ENCODE results near the gene OTOP3.

OTOP3 gene

DNA sequence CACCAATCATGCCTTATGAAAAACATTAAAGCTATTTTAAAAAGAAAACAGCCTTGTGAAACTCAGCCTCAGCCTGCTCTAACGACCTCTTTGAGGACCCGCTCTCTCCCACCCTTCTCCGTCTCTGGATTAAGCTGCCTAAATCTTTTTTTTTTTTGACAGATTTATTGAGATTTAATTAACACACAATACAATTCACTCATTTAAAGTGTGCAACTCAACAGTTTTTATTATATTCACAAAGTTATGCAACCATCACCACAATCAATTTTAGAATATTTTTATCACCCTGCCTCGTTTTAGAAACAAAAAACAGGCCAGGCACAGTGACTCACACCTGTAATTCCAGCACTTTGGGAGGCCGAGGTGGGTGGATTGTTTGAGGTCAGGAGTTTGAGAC lies 60.1 kb downstream of the OTOP3 start:
- H3K4me2 ChIP-seq, result no peak overlapping the region
- no peaks in the 10 kb centered on the region for H3K4me1 ChIP-seq (ENCODE audit: low read depth, poor library complexity, severe bottlenecking)
- H3K9ac ChIP-seq, result no peak overlapping the region
- H3K27ac ChIP-seq, result no peak overlapping the region
- H3K79me2 ChIP-seq (ENCODE audit: insufficient read depth, low read depth), result no peaks in the 10 kb centered on the region
- no peak overlapping the region for H2AFZ ChIP-seq (ENCODE audit: low read depth)
- TF ChIP-seq CTCF (conservative IDR thresholded peaks at IDR 0.05; ENCODE audit: low read depth, low read length), result no peak
- H3K4me3 ChIP-seq (IDR thresholded peaks at IDR 0.05; ENCODE audit: insufficient read depth, low read depth, low read length), result no peak overlapping the region
- no peaks in the 10 kb centered on the region for H3K27me3 ChIP-seq (ENCODE audit: insufficient read depth, low read depth)
- H3K36me3 ChIP-seq (ENCODE audit: insufficient read depth), result no peaks in the 10 kb centered on the region
- no peaks in the 10 kb centered on the region for H4K20me1 ChIP-seq (ENCODE audit: insufficient read depth)

- no peak overlapping the region for H3K4me2 ChIP-seq
- H2AFZ ChIP-seq (ENCODE audit: low read depth), result no peak overlapping the region
- H3K27ac ChIP-seq, result no peak overlapping the region
- TF ChIP-seq CTCF (conservative IDR thresholded peaks at IDR 0.05; ENCODE audit: low read depth, low read length), result no peak
- H3K79me2 ChIP-seq (ENCODE audit: insufficient read depth, low read depth), result no peaks in the 10 kb centered on the region
- H3K4me1 ChIP-seq (ENCODE audit: low read depth, poor library complexity, severe bottlenecking), result no peaks in the 10 kb centered on the region
- H3K27me3 ChIP-seq (ENCODE audit: insufficient read depth, low read depth), result no peaks in the 10 kb centered on the region
- no peak overlapping the region for H3K9ac ChIP-seq
- no peaks in the 10 kb centered on the region for H3K36me3 ChIP-seq (ENCODE audit: insufficient read depth)
- H3K4me3 ChIP-seq (IDR thresholded peaks at IDR 0.05; ENCODE audit: insufficient read depth, low read depth, low read length), result no peak overlapping the region
- no peaks in the 10 kb centered on the region for H4K20me1 ChIP-seq (ENCODE audit: insufficient read depth)
These were observed 63.1 kb downstream of the OTOP3 start for GRCh38 chr17:74998783-74999182.

DNA sequence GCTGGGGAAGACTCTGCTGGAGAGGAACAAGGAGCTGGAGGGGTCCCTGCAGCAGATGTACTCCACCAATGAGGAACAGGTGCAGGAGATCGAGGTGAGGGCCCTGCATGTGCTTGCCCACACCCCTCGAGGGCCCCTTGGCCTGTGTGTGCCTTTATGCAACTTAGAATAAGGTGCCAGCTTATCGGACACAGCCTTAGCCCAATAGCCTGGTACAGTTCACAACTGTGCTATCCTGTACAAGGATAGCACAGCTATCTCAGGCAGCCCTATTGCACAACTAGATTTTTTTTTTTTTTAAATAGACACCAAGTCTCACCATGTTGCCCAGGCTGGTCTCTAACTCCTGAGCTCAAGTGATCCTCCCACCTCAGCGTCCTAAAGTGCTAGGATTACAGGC lies 63.8 kb downstream of the OTOP3 start:
- H3K79me2 ChIP-seq (ENCODE audit: insufficient read depth, low read depth), result no peaks in the 10 kb centered on the region
- H4K20me1 ChIP-seq (ENCODE audit: insufficient read depth), result no peaks in the 10 kb centered on the region
- H3K4me1 ChIP-seq (ENCODE audit: low read depth, poor library complexity, severe bottlenecking), result no peaks in the 10 kb centered on the region
- H3K4me3 ChIP-seq (IDR thresholded peaks at IDR 0.05; ENCODE audit: insufficient read depth, low read depth, low read length), result no peak overlapping the region
- H3K9ac ChIP-seq, result no peak overlapping the region
- H3K36me3 ChIP-seq (ENCODE audit: insufficient read depth), result no peaks in the 10 kb centered on the region
- H2AFZ ChIP-seq (ENCODE audit: low read depth), result no peak overlapping the region
- H3K4me2 ChIP-seq, result no peak overlapping the region
- no peak for TF ChIP-seq CTCF (conservative IDR thresholded peaks at IDR 0.05; ENCODE audit: low read depth, low read length)
- no peak overlapping the region for H3K27ac ChIP-seq
- no peaks in the 10 kb centered on the region for H3K27me3 ChIP-seq (ENCODE audit: insufficient read depth, low read depth)
